Sigmoid colon (tissue), 3 donors: ENCODE results near the gene TMEM214.

ENCODE experiments used
- POLR2A ChIP-seq, 2 donors: fragments of 450-650 bp; IDR thresholded peaks; one replicate each; pipeline ENCODE4 v1.6.1; 2016; ENCODE audit warnings: antibody characterized with exemption in 2 of 2, mild to moderate bottlenecking in 2 of 2, moderate library complexity in 2 of 2
- TF ChIP-seq, protein P1 (sequence below), 4 experiments: fragments of 450-650 bp in 3 of 4; fragments of 200-600 bp in 1 of 4; IDR thresholded peaks; one replicate each; pipeline ENCODE4 v1.5.1; 2016 to 2019; ENCODE audit warnings: antibody characterized with exemption in 4 of 4, mild to moderate bottlenecking in 3 of 4, moderate library complexity in 2 of 4

DNA sequence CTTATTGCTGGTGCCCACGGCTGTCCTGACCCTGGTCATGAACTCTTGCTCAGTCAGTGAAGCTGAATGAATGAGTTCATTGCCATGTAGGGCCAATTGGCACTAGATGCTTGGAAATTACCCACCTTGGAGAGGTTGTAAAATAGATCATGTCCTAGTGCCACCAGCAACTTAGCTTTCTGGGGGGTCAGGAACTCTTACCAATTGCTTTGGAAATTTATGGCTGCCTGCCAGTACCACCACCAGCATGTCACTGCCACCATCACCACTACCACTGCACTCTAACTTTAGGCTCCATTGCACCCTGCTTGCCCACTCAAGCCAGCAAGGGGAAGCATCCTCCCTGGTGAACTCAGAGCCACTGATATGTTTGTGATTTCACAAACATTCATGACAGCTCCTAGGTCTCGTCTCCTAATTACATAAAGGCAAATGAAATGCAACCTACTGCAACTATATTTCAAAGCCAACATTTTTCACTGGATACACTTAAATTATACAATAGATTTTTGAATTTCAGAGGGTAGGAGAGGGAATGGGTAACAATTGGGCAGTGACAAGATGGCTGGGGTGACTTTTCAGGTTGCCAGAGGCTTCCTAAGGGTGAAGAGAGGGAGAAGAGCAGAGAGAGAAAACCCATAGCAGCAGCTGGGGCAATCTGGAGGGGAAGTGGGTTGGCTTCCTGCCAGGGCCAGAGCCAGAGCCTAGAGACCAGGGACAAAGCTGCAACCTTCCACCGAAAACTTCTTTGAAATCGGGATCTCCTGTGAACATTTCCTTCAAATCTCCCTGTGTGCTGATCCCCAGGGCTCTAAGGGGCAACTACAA, 42.2 kb downstream of the TMEM214 start:
- TF ChIP-seq POLR2A (IDR thresholded peaks at IDR 0.05): no peak
- TF ChIP-seq, protein P1, sequence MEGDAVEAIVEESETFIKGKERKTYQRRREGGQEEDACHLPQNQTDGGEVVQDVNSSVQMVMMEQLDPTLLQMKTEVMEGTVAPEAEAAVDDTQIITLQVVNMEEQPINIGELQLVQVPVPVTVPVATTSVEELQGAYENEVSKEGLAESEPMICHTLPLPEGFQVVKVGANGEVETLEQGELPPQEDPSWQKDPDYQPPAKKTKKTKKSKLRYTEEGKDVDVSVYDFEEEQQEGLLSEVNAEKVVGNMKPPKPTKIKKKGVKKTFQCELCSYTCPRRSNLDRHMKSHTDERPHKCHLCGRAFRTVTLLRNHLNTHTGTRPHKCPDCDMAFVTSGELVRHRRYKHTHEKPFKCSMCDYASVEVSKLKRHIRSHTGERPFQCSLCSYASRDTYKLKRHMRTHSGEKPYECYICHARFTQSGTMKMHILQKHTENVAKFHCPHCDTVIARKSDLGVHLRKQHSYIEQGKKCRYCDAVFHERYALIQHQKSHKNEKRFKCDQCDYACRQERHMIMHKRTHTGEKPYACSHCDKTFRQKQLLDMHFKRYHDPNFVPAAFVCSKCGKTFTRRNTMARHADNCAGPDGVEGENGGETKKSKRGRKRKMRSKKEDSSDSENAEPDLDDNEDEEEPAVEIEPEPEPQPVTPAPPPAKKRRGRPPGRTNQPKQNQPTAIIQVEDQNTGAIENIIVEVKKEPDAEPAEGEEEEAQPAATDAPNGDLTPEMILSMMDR (IDR thresholded peaks at IDR 0.05): no peak
